B cell (primary cell): ENCODE measurements around the gene DLG1. TPM values are rescaled to one million over a fixed set of nuclear protein-coding genes. Genes with fewer than 3 reads are reported as not detected.
"Not testable (repeated sequence)": the region's sequence is repeated elsewhere in the genome, so short reads cannot be mapped to it uniquely, and the experiment has no call there.

ENCODE experiments used
- ATAC-seq: fragments of 200-7000 bp; cut with Tn5 transposase; one replicate; pipeline ENCODE4 v1.10.0; 2021; ENCODE audit warnings: low read depth, mild to moderate bottlenecking, moderate number of reproducible peaks, moderate library complexity
- CTCF ChIA-PET: fragments of 350-600 bp; sonication (Branson Sonifier 250); formaldehyde crosslinking; loops from one replicate; lab custom pipeline; 2021; ENCODE audit warnings: antibody characterized with exemption, inconsistent platforms; lab: Charles Lee
- POLR2A ChIA-PET: fragments of 350-600 bp; sonication (Branson Sonifier 250); formaldehyde crosslinking; loops from one replicate; lab custom pipeline; 2021; ENCODE audit warnings: antibody characterized with exemption; lab: Charles Lee
- DNase-seq: peaks from one replicate; pipeline ENCODE4 v3.0.0; 2013
- H2AFZ ChIP-seq: 2 replicates; pipeline ENCODE4 v1.6.1; 2012; ENCODE audit warnings: mild to moderate bottlenecking, low read depth, low read length; ENCODE audit not compliant: insufficient read depth, poor library complexity, severe bottlenecking
- H3K27ac ChIP-seq, 2 donors: 1 replicate in 1 of 2; 2 replicates in 1 of 2; pipeline ENCODE4 v1.5.1; 2012 to 2013; ENCODE audit warnings: low read length in 2 of 2, mild to moderate bottlenecking in 2 of 2, moderate library complexity in 1 of 2
- H3K27me3 ChIP-seq, 4 experiments: fragments of 200-600 bp in 1 of 4; sonication (generic) in 1 of 4; replicated peaks in 1 of 4; 1 replicate in 2 of 4; 2 replicates in 2 of 4; pipeline versions ENCODE4 v1.6.1 to v1.7.0; 2013 to 2016; ENCODE audit warnings: low read length in 3 of 4, mild to moderate bottlenecking in 2 of 4, mixed read lengths in 1 of 4, moderate library complexity in 1 of 4; ENCODE audit not compliant: insufficient read depth in 4 of 4, control insufficient read depth in 3 of 4; ENCODE audit errors: control extremely low read depth in 1 of 4
- H3K36me3 ChIP-seq, 2 experiments: replicated peaks in 1 of 2; 1 replicate in 1 of 2; 2 replicates in 1 of 2; pipeline versions ENCODE4 v1.6.1 to v1.7.1; 2013; ENCODE audit warnings: low read length in 1 of 2; ENCODE audit not compliant: insufficient read depth in 2 of 2, control insufficient read depth in 1 of 2; ENCODE audit errors: control extremely low read depth in 1 of 2, extremely low read depth in 1 of 2
- H3K4me1 ChIP-seq, 2 donors: fragments of 200-600 bp in 1 of 2; sonication (generic) in 1 of 2; 1 replicate in 1 of 2; 2 replicates in 1 of 2; pipeline versions ENCODE4 v1.5.1 to v1.6.1; 2013 to 2017; ENCODE audit warnings: low read length in 2 of 2; ENCODE audit not compliant: control insufficient read depth in 2 of 2, insufficient read depth in 2 of 2
- H3K4me2 ChIP-seq: replicated peaks from 2 replicates; pipeline ENCODE3; 2012; ENCODE audit warnings: mild to moderate bottlenecking, low read depth, low read length; ENCODE audit not compliant: poor library complexity, severe bottlenecking
- H3K4me3 ChIP-seq, 5 experiments: fragments of 200-600 bp in 1 of 5; sonication (generic) in 1 of 5; 1 replicate in 3 of 5; 2 replicates in 2 of 5; pipeline versions ENCODE4 v1.5.1 to v1.7.0; 2011 to 2016; ENCODE audit warnings: low read length in 4 of 5, mild to moderate bottlenecking in 4 of 5, low read depth in 2 of 5, control low read depth in 1 of 5, moderate library complexity in 1 of 5; ENCODE audit not compliant: insufficient read depth in 1 of 5; ENCODE audit errors: control extremely low read depth in 1 of 5, extremely low read depth in 1 of 5
- H3K79me2 ChIP-seq: fragments of 200-600 bp; sonication (generic); one replicate; pipeline ENCODE4 v1.6.0; 2016; ENCODE audit warnings: low read length; ENCODE audit not compliant: control insufficient read depth, insufficient read depth
- H3K9ac ChIP-seq: fragments of 200-600 bp; sonication (generic); 2 replicates; pipeline ENCODE4 v1.6.1; 2017; ENCODE audit warnings: mild to moderate bottlenecking, low read length, moderate library complexity
- H3K9me3 ChIP-seq, 3 donors: one replicate each; pipeline versions ENCODE4 v1.6.1 to v1.7.1; 2013; ENCODE audit warnings: low read length in 2 of 3; ENCODE audit not compliant: control insufficient read depth in 2 of 3, insufficient read depth in 1 of 3; ENCODE audit errors: control extremely low read depth in 1 of 3
- H4K20me1 ChIP-seq: 2 replicates; pipeline ENCODE4 v1.6.0; 2012; ENCODE audit warnings: mild to moderate bottlenecking, low read length; ENCODE audit not compliant: insufficient read depth, control insufficient read depth, poor library complexity, severe bottlenecking
- H3K27ac Mint-ChIP-seq: one replicate; pipeline ENCODE4 v1.8.0; 2021; ENCODE audit warnings: mixed read lengths
- H3K27me3 Mint-ChIP-seq: one replicate; pipeline ENCODE4 v1.8.0; 2021; ENCODE audit warnings: mixed read lengths
- H3K4me1 Mint-ChIP-seq: one replicate; pipeline ENCODE4 v1.8.0; 2021; ENCODE audit warnings: mixed read lengths
- H3K4me3 Mint-ChIP-seq: one replicate; pipeline ENCODE4 v1.8.0; 2021; ENCODE audit warnings: mixed read lengths
- H3K9me3 Mint-ChIP-seq: one replicate; pipeline ENCODE4 v1.8.0; 2022; ENCODE audit warnings: mixed read lengths; ENCODE audit not compliant: insufficient read depth
- EZH2 ChIP-seq: IDR thresholded peaks from 2 replicates; pipeline ENCODE4 v1.6.1; 2012; ENCODE audit warnings: borderline replicate concordance, low read depth, mild to moderate bottlenecking, moderate library complexity, low read length; ENCODE audit not compliant: insufficient read depth, poor library complexity, severe bottlenecking
- WGBS: methylation state at CpG from one replicate; pipeline ENCODE4 v1.1.5; 2013; ENCODE audit warnings: missing lambda C conversion rate; ENCODE audit not compliant: insufficient coverage; 5-methylcytosine and 5-hydroxymethylcytosine counted together
- intact Hi-C: fragments of 100-400 bp; cut with micrococcal nuclease; formaldehyde crosslinking; loops from one replicate; pipeline ENCODE4 v1.10.0; 2022
- polyA plus RNA-seq: library from polyadenylated mRNA; depleted of rRNA; stranded (reverse); fragments of >200 nt; gene quantifications from 2 replicates; pipeline ENCODE4 v1.2.3, GENCODE V29; 2012
- total RNA-seq, 2 donors: library from RNA; stranded (reverse); fragments of 120-200 nt in 1 of 2; gene quantifications; 1 replicate in 1 of 2; 2 replicates in 1 of 2; pipeline versions ENCODE4 v1.2.3 to v1.2.4, GENCODE V29; 2013 to 2022
- TF ChIP-seq, protein P1 (sequence below): fragments of 200-600 bp; IDR thresholded peaks from one replicate; pipeline ENCODE4 v1.8.0; 2022; ENCODE audit warnings: antibody characterized with exemption, mild to moderate bottlenecking

DLG1 gene
- total and polyA plus RNA-seq, 2 donors (not counting 1 experiment from before 2014, with no cell fraction given): 23.4 to 114 TPM

DNA sequence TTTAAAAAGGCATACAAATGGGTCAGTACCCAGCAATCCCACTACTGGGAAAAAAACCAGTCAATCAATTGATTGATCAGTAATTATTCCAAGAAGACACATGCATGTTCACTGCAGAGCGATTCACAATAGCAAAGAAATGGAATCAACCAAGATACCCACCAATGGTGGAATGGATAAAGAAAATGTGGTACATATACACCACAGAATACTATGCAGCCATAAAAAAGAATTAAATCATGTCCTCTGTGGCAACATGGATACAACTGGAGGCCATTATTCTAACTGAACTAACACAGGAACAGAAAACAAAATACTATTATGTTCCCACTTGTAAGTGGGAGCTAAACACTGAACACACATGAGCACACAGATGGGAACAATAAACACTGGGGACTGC, 103.1 kb downstream of the DLG1 start:
- H3K9ac ChIP-seq: no peak overlapping the region
- no peak for DNase-seq
- H3K4me3 ChIP-seq: no peak overlapping the region
- H3K4me1 Mint-ChIP-seq: peaks cover 5% of the 10 kb centered on the region
- no peak overlapping the region for H2AFZ ChIP-seq
- H3K27me3 ChIP-seq: no peaks in the 10 kb centered on the region
- H3K4me1 ChIP-seq: no peaks in the 10 kb centered on the region
- ATAC-seq: no peak
- peaks cover 54% of the 10 kb centered on the region for H3K79me2 ChIP-seq
- no peak overlapping the region for H3K4me2 ChIP-seq
- no peak overlapping the region for H3K27ac Mint-ChIP-seq
- H3K27ac ChIP-seq: no peak overlapping the region
- ChIA-PET POLR2A (no interaction called here), CTCF (interaction anchor here (1.2 kb wide), 1 partner anchor 217 kb away, joined by 3 read pairs; no protein-coding TSS in a partner anchor)
- H3K9me3 Mint-ChIP-seq: no peaks in the 10 kb centered on the region
- H3K9me3 ChIP-seq: no peaks in the 10 kb centered on the region
- H3K27me3 Mint-ChIP-seq: no peaks in the 10 kb centered on the region
- H4K20me1 ChIP-seq: peaks cover 28% of the 10 kb centered on the region
- peaks cover 2 to 3% of the 10 kb centered on the region in 2 experiments for H3K36me3 ChIP-seq
- TF ChIP-seq, protein P1, sequence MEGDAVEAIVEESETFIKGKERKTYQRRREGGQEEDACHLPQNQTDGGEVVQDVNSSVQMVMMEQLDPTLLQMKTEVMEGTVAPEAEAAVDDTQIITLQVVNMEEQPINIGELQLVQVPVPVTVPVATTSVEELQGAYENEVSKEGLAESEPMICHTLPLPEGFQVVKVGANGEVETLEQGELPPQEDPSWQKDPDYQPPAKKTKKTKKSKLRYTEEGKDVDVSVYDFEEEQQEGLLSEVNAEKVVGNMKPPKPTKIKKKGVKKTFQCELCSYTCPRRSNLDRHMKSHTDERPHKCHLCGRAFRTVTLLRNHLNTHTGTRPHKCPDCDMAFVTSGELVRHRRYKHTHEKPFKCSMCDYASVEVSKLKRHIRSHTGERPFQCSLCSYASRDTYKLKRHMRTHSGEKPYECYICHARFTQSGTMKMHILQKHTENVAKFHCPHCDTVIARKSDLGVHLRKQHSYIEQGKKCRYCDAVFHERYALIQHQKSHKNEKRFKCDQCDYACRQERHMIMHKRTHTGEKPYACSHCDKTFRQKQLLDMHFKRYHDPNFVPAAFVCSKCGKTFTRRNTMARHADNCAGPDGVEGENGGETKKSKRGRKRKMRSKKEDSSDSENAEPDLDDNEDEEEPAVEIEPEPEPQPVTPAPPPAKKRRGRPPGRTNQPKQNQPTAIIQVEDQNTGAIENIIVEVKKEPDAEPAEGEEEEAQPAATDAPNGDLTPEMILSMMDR: no peak
- TF ChIP-seq EZH2: no peak
- H3K4me3 Mint-ChIP-seq: no peak overlapping the region
- intact Hi-C loops: no loop called here
- no CpG with 5 or more reads among the region's 1 CpG for WGBS

DNA sequence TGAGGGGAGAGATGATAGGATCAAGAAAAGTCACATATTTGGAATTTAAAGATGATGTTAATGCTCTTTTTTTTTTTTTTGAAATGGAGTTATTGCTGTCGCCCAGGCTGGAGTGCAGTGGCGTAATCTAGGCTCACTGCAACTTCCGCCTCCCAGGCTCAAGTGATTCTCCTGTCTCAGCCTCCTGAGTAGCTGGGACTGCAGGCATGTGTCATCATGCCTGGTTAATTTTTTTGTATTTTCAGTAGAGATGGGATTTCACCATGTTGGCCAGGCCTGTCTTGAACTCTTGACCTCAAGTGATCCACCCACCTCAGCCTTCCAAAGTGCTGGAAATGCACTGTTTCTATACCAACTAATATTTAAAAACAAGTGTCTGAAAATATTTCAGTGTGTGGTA, 104.7 kb downstream of the DLG1 start:
- H3K36me3 ChIP-seq, intact Hi-C loops: not testable (repeated sequence)
- no CpG with 5 or more reads among the region's 3 CpGs for WGBS

More for the DNA sequence above, 104.7 kb downstream of the DLG1 start:
- H3K4me1 ChIP-seq, H3K4me1 Mint-ChIP-seq, H3K4me3 Mint-ChIP-seq, H3K4me2 ChIP-seq, H3K27ac Mint-ChIP-seq, H3K9me3 Mint-ChIP-seq, H3K27me3 Mint-ChIP-seq, H3K27me3 ChIP-seq, H3K9ac ChIP-seq, H3K4me3 ChIP-seq, H3K27ac ChIP-seq, CTCF ChIA-PET, DNase-seq, POLR2A ChIA-PET, ATAC-seq, H3K9me3 ChIP-seq, H2AFZ ChIP-seq: not testable (repeated sequence)
- Histone ChIP-seq H4K20me1 (peaks cover 27% of the 10 kb centered on the region), H3K79me2 (peaks cover 39% of the 10 kb centered on the region)
